Lung (tissue), 12 donors: Measurements from ENCODE around the gene NOL12. TPM values are rescaled to one million over a fixed set of nuclear protein-coding genes. Genes with fewer than 3 reads are reported as not detected.

Experiments
- ATAC-seq: fragments of 200-7000 bp; cut with Tn5 transposase; one replicate; pipeline ENCODE4 v1.9.1; 2020; ENCODE audit warnings: moderate number of reproducible peaks; ENCODE audit not compliant: insufficient read depth, low FRiP score
- DNase-seq, 3 donors: peaks; one replicate each; pipeline ENCODE4 v3.0.0-alpha.2; 2013 to 2017
- H3K27ac ChIP-seq, 2 donors: one replicate each; pipeline ENCODE4 v1.5.1; 2013; ENCODE audit warnings: mild to moderate bottlenecking in 2 of 2, moderate library complexity in 2 of 2, control low read depth in 1 of 2, inconsistent platforms in 1 of 2, low read depth in 1 of 2, low read length in 1 of 2
- H3K27me3 ChIP-seq, 3 donors: one replicate each; pipeline ENCODE4 v1.5.1; 2013; ENCODE audit warnings: low read length in 2 of 3; ENCODE audit not compliant: control insufficient read depth in 3 of 3, insufficient read depth in 3 of 3
- H3K36me3 ChIP-seq, 4 donors: one replicate each; pipeline ENCODE4 v1.5.1; 2013; ENCODE audit warnings: low read length in 4 of 4, mild to moderate bottlenecking in 1 of 4, moderate library complexity in 1 of 4; ENCODE audit not compliant: control insufficient read depth in 4 of 4, insufficient read depth in 4 of 4
- H3K4me1 ChIP-seq, 5 donors: one replicate each; pipeline ENCODE4 v1.5.1; 2013; ENCODE audit warnings: low read length in 5 of 5, mild to moderate bottlenecking in 2 of 5, moderate library complexity in 1 of 5; ENCODE audit not compliant: control insufficient read depth in 5 of 5, insufficient read depth in 5 of 5
- H3K4me3 ChIP-seq: one replicate; pipeline ENCODE4 v1.5.1; 2013; ENCODE audit warnings: mild to moderate bottlenecking, control low read depth, moderate library complexity
- H3K9ac ChIP-seq, 2 donors: one replicate each; pipeline ENCODE4 v1.5.1; 2013; ENCODE audit warnings: low read length in 2 of 2, control low read depth in 1 of 2; ENCODE audit not compliant: insufficient read depth in 1 of 2
- H3K9me3 ChIP-seq, 4 donors: one replicate each; pipeline ENCODE4 v1.5.1; 2013; ENCODE audit warnings: low read length in 3 of 4, mild to moderate bottlenecking in 1 of 4, moderate library complexity in 1 of 4; ENCODE audit not compliant: control insufficient read depth in 4 of 4, insufficient read depth in 3 of 4
- CTCF ChIP-seq: IDR thresholded peaks from 2 replicates; pipeline ENCODE4 v1.5.1; 2012; ENCODE audit warnings: mild to moderate bottlenecking; ENCODE audit errors: control extremely low read depth, extremely low read depth
- WGBS, 2 donors: extraction: QIAGEN DNeasy Blood & Tissue Kit; methylation state at CpG; one replicate each; pipeline ENCODE4 v1.1.7; 2013; 5-methylcytosine and 5-hydroxymethylcytosine counted together
- polyA plus RNA-seq, 2 donors: library from polyadenylated mRNA; stranded (reverse); fragments of 200-250 nt; gene quantifications; one replicate each; pipeline ENCODE4 v1.2.1, GENCODE V29; 2013
- total RNA-seq, 2 donors: library from RNA; depleted of rRNA in 1 of 2; stranded (reverse); fragments of >200 nt in 1 of 2; gene quantifications; one replicate each; pipeline ENCODE4 v1.2.1, GENCODE V29; 2014 to 2021
- donor health status: control.
- donor health status: control.
- donor health status: Bipolar disorder and iron deficiency.
- donor health status: healthy.
- donor health status: DM: yes; HTN: yes; CAD: no.

The NOL12 gene
- total and polyA plus RNA-seq, 4 donors, result 14.5 to 37.0 (median 29.5) TPM

- Histone ChIP-seq H3K4me3 (no peak overlapping the region), H3K36me3 (peaks cover 2 to 13% (median 9%) of the 10 kb centered on the region in 4 donors), H3K4me1 (peaks cover 0 to 10% (median 4%) of the 10 kb centered on the region in 5 donors), H3K27ac (no peak overlapping the region), H3K9me3 (no peaks in the 10 kb centered on the region), H3K9ac (no peak overlapping the region), H3K27me3 (no peaks in the 10 kb centered on the region)
- TF ChIP-seq CTCF, result no peak
- WGBS, 2 donors, result 80 to 81% methylated on average over 16 of the region's 16 CpGs
- no peak for ATAC-seq
- no peak for DNase-seq
These were observed 1.1 kb upstream of the NOL12 start for GRCh38 chr22:37684803-37685615.

GRCh38 chr22:37690407-37690806 lies 4.3 kb downstream of the NOL12 start:
- H3K9ac ChIP-seq, result no peak overlapping the region
- H3K27me3 ChIP-seq, result no peaks in the 10 kb centered on the region
- DNase-seq (no peak), ATAC-seq (no peak)
- H3K9me3 ChIP-seq, result no peaks in the 10 kb centered on the region
- H3K4me1 ChIP-seq, result peaks cover 0 to 9% (median 4%) of the 10 kb centered on the region in 5 donors
- H3K27ac ChIP-seq, result no peak overlapping the region
- H3K36me3 ChIP-seq, result peaks cover 11 to 49% (median 15%) of the 10 kb centered on the region in 4 donors
- WGBS, 2 donors, result 94% methylated on average over 7 of the region's 7 CpGs
- H3K4me3 ChIP-seq, result no peak overlapping the region
- TF ChIP-seq CTCF, result no peak

- no peak for TF ChIP-seq CTCF
- ATAC-seq (no peak), DNase-seq (no peak)
- Histone ChIP-seq H3K9ac (no peak overlapping the region), H3K4me1 (peaks cover 0 to 7% (median 4%) of the 10 kb centered on the region in 5 donors), H3K36me3 (peaks cover 11 to 49% (median 15%) of the 10 kb centered on the region in 4 donors), H3K27ac (no peak overlapping the region), H3K9me3 (no peaks in the 10 kb centered on the region), H3K27me3 (no peaks in the 10 kb centered on the region), H3K4me3 (no peak overlapping the region)
- WGBS, 2 donors, result 96% methylated on average over 18 of the region's 18 CpGs
These were observed 4.9 kb downstream of the NOL12 start for GRCh38 chr22:37690901-37691504.
